Neural progenitor cell (in vitro differentiated cells): ENCODE data around the gene FBLIM1.

Source experiments
- EZH2 ChIP-seq: fragments of 200-600 bp; sonication (generic); IDR thresholded peaks from 2 replicates; pipeline ENCODE4 v1.6.1; 2017; ENCODE audit warnings: antibody characterized with exemption, mild to moderate bottlenecking, moderate library complexity
- TF ChIP-seq, protein P1 (sequence below): fragments of 200-600 bp; sonication (generic); IDR thresholded peaks from 2 replicates; pipeline ENCODE4 v1.5.1; 2017; ENCODE audit warnings: antibody characterized with exemption, mild to moderate bottlenecking

GRCh38 chr1:15733726-15734226 is 24.8 kb upstream of the FBLIM1 start:
- TF ChIP-seq, protein P1, sequence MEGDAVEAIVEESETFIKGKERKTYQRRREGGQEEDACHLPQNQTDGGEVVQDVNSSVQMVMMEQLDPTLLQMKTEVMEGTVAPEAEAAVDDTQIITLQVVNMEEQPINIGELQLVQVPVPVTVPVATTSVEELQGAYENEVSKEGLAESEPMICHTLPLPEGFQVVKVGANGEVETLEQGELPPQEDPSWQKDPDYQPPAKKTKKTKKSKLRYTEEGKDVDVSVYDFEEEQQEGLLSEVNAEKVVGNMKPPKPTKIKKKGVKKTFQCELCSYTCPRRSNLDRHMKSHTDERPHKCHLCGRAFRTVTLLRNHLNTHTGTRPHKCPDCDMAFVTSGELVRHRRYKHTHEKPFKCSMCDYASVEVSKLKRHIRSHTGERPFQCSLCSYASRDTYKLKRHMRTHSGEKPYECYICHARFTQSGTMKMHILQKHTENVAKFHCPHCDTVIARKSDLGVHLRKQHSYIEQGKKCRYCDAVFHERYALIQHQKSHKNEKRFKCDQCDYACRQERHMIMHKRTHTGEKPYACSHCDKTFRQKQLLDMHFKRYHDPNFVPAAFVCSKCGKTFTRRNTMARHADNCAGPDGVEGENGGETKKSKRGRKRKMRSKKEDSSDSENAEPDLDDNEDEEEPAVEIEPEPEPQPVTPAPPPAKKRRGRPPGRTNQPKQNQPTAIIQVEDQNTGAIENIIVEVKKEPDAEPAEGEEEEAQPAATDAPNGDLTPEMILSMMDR, result no peak
- no peak for TF ChIP-seq EZH2
